SU-DHL-6 (cell line): ENCODE results near the gene ASB16.

Experiments used
- CTCF ChIP-seq: fragments of 200-600 bp; sonication (generic); IDR thresholded peaks from one replicate; pipeline ENCODE4 v1.5.1; 2017; ENCODE audit warnings: antibody characterized with exemption, mild to moderate bottlenecking, low read length, moderate library complexity; ENCODE audit not compliant: insufficient read depth, poor library complexity, severe bottlenecking
- EZH2phosphoT487 ChIP-seq: fragments of 200-600 bp; sonication (generic), shearing (Covaris generic); conservative IDR thresholded peaks from 2 replicates; pipeline ENCODE4 v1.6.1; 2018; ENCODE audit warnings: mild to moderate bottlenecking, antibody characterized with exemption, low read length, moderate library complexity, mixed read lengths

- TF ChIP-seq CTCF (no peak), EZH2phosphoT487 (no peak)
Observed at GRCh38 chr17:44216173-44216572, 45.7 kb downstream of the ASB16 start.
